Measurements from ENCODE around the gene PPP5C.
A peak's percentile ranks its signal among the peaks of the same experiment; 100 is the strongest.

Gene PPP5C, protein sequence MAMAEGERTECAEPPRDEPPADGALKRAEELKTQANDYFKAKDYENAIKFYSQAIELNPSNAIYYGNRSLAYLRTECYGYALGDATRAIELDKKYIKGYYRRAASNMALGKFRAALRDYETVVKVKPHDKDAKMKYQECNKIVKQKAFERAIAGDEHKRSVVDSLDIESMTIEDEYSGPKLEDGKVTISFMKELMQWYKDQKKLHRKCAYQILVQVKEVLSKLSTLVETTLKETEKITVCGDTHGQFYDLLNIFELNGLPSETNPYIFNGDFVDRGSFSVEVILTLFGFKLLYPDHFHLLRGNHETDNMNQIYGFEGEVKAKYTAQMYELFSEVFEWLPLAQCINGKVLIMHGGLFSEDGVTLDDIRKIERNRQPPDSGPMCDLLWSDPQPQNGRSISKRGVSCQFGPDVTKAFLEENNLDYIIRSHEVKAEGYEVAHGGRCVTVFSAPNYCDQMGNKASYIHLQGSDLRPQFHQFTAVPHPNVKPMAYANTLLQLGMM

DNA sequence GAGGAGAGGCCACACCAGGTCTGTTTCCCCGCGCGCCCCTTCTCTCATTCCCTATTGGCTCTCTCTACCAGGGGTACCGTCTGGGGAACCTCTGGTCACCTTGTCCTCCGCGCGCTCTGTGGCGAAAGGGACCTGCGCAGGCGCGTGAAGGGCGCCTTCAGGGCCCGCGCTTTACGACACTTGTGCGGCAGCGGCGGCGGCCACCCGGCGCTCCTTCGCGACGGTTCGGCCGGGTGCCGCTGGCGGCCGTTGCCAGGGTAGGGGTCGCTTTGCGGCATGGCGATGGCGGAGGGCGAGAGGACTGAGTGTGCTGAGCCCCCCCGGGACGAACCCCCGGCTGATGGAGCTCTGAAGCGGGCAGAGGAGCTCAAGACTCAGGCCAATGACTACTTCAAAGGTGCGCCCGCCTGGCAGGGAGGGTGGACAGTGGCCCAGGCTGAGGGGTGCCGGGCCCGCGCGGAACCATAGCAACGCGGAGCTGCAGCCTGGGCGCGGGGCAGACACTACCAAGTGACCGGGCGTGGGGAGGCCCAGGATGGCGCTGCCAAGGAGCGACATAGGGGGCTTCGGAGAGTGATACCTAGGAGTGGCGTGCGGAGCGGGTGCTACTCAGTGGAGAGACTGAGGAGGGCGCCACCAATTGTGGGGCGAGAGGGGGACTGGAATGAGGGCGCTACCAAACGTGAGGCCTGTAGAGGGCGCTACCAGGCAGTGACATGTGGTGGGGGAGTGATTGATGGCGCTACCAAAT is at the start of gene PPP5C:
Gene PPP5C (plus strand): TSS at position 267 of the 751 bp plus-strand sequence. CDS start 10 bp downstream, at position 277.
- peak; percentile 98 for TF ChIP-seq CTCF (IDR thresholded peaks at IDR 0.05; ENCODE audit: borderline replicate concordance, control extremely low read depth, extremely low read depth, insufficient read depth, missing control alignments)
- DNase-seq (ENCODE audit: low spot score): peak; percentile 98
- in situ Hi-C loops (cut with MboI; ENCODE audit: low sequenced_read_pairs, unreplicated experiment): no loop called here

DNA sequence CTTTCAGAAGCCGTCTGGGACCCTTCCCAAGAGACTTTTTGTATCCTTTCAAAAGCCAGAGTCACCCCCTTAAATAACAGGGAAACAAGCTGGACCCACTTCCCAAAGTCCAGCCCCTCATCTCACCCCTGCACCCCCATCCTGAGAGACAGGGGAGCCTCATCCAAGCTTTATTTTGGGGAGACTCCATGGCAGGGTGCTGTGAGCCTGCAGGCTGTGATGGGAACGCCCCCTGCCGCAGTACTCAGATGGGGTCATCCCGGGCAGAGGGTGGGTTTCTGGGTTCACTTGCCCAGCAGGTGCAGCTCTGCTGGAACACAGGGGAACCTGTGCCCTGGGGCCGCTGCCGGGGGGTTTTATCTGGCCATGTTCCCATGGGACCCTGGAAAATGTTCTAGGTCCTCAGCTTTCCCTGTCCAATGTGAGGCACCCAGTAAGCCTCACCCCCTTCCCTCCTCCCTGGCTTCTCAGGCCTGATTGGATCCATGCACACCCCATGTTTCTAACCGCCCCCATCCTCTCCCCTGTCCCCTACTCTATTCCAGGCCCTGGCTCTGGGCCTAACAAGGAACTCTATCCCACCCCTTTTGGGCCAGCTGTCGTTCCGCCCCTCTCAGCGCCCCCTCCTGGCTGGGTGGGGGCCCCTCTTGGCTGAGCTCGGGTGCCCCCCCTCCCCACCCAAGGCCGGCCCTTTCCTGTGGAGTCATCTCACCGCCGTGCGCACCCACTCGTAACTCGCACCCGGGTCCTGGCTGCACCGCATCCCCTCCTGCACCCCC is 49.0 kb upstream of the PPP5C start:
- no peak for TF ChIP-seq CTCF (IDR thresholded peaks at IDR 0.05; ENCODE audit: borderline replicate concordance, control extremely low read depth, extremely low read depth, insufficient read depth, missing control alignments)
- in situ Hi-C loops (cut with MboI; ENCODE audit: low sequenced_read_pairs, unreplicated experiment): no loop called here
- no peak for DNase-seq (ENCODE audit: low spot score)

- no peak for TF ChIP-seq CTCF (IDR thresholded peaks at IDR 0.05; ENCODE audit: borderline replicate concordance, control extremely low read depth, extremely low read depth, insufficient read depth, missing control alignments)
- DNase-seq (ENCODE audit: low spot score): no peak
- in situ Hi-C loops (cut with MboI; ENCODE audit: low sequenced_read_pairs, unreplicated experiment): no loop called here
These were observed 48.3 kb upstream of the PPP5C start for GRCh38 chr19:46298479-46299003.

GRCh38 chr19:46299004-46299509 is 47.8 kb upstream of the PPP5C start:
- DNase-seq (ENCODE audit: low spot score): no peak
- in situ Hi-C loops (cut with MboI; ENCODE audit: low sequenced_read_pairs, unreplicated experiment): no loop called here
- no peak for TF ChIP-seq CTCF (IDR thresholded peaks at IDR 0.05; ENCODE audit: borderline replicate concordance, control extremely low read depth, extremely low read depth, insufficient read depth, missing control alignments)

- in situ Hi-C loops (cut with MboI; ENCODE audit: low sequenced_read_pairs, unreplicated experiment): no loop called here
- no peak for TF ChIP-seq CTCF (IDR thresholded peaks at IDR 0.05; ENCODE audit: borderline replicate concordance, control extremely low read depth, extremely low read depth, insufficient read depth, missing control alignments)
- DNase-seq (ENCODE audit: low spot score): no peak
These were observed 47.2 kb upstream of the PPP5C start for GRCh38 chr19:46299695-46300094.

- no peak for TF ChIP-seq CTCF (IDR thresholded peaks at IDR 0.05; ENCODE audit: borderline replicate concordance, control extremely low read depth, extremely low read depth, insufficient read depth, missing control alignments)
- in situ Hi-C loops (cut with MboI; ENCODE audit: low sequenced_read_pairs, unreplicated experiment): no loop called here
These were observed 43.6 kb upstream of the PPP5C start for GRCh38 chr19:46303322-46303690.

More at GRCh38 chr19:46303322-46303690, 43.6 kb upstream of the PPP5C start:
- DNase-seq (ENCODE audit: low spot score): no peak
